Esophagus squamous epithelium (tissue), 4 donors: ENCODE results near the gene GAB2.

Experiments
- POLR2A ChIP-seq, 4 donors: fragments of 450-650 bp; IDR thresholded peaks; one replicate each; pipeline ENCODE4 v1.6.1; 2017; ENCODE audit warnings: antibody characterized with exemption in 4 of 4, mild to moderate bottlenecking in 4 of 4, moderate library complexity in 3 of 4
- TF ChIP-seq, protein P1 (sequence below), 6 experiments: fragments of 450-650 bp in 4 of 6; fragments of 200-600 bp in 2 of 6; sonication (generic) in 2 of 6; IDR thresholded peaks; one replicate each; pipeline ENCODE4 v1.5.1; 2016 to 2019; ENCODE audit warnings: antibody characterized with exemption in 6 of 6, mild to moderate bottlenecking in 4 of 6, moderate library complexity in 4 of 6

DNA sequence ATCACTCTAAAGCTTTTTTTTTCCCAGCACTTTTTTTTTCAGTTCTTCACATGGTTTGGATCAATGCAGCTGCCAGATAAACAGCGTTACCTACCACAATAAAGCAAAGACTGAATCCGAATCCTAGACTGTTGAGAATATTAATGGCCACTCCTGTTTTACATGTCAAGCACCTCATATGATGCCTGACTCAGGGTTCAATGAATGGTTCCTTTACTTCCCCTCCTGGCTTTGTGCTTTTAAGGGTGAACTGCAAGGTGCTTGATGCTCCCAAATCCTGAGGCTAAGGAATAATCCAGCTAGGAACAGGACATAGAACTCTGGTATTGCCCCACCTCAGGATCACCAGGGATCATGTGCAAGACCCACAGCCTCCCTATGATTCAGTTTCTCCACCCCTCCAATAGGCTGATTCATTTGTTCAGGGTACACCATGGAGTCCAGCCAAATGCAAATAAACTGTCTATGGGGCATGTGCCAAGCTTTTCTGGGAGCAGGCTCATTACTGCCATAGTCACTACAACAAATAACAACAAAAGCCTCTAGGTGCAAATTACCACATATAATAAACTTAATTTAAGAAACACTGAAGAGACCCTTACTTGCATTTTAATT is 104.3 kb downstream of the GAB2 start:
- TF ChIP-seq, protein P1, sequence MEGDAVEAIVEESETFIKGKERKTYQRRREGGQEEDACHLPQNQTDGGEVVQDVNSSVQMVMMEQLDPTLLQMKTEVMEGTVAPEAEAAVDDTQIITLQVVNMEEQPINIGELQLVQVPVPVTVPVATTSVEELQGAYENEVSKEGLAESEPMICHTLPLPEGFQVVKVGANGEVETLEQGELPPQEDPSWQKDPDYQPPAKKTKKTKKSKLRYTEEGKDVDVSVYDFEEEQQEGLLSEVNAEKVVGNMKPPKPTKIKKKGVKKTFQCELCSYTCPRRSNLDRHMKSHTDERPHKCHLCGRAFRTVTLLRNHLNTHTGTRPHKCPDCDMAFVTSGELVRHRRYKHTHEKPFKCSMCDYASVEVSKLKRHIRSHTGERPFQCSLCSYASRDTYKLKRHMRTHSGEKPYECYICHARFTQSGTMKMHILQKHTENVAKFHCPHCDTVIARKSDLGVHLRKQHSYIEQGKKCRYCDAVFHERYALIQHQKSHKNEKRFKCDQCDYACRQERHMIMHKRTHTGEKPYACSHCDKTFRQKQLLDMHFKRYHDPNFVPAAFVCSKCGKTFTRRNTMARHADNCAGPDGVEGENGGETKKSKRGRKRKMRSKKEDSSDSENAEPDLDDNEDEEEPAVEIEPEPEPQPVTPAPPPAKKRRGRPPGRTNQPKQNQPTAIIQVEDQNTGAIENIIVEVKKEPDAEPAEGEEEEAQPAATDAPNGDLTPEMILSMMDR (IDR thresholded peaks at IDR 0.05), result no peak
- no peak for TF ChIP-seq POLR2A (IDR thresholded peaks at IDR 0.05)
